DMS53 treated with DMSO at 0.1 percent for 48 hours (cell line): Measurements from ENCODE around the gene ADAM19.

Experiments used
- DNase-seq: peaks from one replicate; lab custom pipeline; 2025; ENCODE audit not compliant: unreplicated experiment; lab: John Stamatoyannopoulos, UW

The ADAM19 gene, protein sequence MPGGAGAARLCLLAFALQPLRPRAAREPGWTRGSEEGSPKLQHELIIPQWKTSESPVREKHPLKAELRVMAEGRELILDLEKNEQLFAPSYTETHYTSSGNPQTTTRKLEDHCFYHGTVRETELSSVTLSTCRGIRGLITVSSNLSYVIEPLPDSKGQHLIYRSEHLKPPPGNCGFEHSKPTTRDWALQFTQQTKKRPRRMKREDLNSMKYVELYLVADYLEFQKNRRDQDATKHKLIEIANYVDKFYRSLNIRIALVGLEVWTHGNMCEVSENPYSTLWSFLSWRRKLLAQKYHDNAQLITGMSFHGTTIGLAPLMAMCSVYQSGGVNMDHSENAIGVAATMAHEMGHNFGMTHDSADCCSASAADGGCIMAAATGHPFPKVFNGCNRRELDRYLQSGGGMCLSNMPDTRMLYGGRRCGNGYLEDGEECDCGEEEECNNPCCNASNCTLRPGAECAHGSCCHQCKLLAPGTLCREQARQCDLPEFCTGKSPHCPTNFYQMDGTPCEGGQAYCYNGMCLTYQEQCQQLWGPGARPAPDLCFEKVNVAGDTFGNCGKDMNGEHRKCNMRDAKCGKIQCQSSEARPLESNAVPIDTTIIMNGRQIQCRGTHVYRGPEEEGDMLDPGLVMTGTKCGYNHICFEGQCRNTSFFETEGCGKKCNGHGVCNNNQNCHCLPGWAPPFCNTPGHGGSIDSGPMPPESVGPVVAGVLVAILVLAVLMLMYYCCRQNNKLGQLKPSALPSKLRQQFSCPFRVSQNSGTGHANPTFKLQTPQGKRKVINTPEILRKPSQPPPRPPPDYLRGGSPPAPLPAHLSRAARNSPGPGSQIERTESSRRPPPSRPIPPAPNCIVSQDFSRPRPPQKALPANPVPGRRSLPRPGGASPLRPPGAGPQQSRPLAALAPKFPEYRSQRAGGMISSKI

DNA sequence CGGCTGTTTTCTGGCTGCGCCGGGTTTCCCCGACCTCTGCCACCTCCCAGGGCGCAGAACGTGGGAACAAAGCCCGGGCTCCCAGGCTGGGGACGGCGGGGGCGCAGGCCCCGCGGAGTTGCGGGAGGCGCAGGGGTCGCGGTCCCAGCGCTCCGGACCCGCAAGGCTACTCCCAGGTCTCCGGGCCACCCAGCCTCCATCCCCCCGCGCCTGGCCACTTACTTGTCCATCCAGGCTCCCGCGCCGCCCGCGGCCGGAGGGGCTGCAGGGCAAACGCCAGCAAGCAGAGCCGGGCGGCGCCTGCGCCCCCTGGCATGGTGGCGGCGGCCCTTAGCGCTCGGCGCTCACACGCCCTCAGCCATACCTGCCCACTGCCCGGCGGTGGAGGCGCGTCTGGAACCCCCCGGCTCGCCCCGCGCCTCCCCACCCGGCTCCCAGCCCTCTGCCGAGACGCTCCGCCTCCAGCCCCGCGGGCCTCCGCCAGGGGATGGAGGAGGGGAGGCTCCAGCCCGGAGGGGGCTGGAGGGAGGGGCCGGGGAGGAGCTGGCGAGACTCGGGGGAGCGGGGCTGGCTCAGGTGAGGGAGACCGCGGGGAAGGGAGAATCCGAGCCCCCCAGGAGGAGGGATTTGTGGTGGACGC lies at the start of gene ADAM19:
Gene ADAM19 (minus strand): TSS at position 395 of the 640 bp plus-strand sequence. CDS start 79 bp downstream, at position 316.
- no peak for DNase-seq

DNA sequence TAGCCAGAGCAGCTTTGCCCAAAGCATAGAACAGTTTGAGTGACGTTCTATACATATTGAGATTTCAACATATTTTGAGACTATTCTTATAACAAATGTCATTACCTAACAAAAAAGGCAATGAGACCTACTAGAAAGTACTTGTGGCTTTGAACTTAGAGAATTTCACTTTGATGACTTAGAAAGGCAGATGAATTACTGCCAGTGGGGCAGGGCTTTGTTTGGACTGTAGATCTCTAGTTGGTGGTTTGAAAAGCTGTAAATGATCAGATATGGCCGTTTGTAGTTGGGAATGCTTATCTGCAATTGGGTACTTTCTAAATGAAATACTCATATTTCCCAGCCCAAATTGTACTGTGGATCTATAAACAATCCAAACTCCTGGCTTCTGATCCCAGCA lies 48.6 kb upstream of the ADAM19 start:
- no peak for DNase-seq

DNA sequence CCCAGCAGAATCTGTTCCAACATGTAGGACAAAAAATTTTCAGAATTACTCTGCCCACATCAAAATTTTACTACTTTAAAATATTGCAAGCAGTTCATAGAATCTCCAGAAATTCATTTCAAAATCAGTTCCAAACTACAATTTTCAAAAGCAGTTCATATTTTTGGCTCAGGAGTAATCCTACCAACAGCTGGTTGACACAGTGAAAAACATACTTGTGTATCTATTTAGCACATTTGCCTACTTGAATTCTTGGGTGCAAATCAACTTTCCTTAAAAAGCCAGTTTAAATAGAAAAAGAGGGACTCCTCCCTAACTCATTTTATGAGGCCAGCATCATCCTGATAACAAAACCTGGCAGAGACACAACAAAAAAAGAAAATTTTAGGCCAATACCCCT lies 45.2 kb upstream of the ADAM19 start:
- DNase-seq = no peak

DNA sequence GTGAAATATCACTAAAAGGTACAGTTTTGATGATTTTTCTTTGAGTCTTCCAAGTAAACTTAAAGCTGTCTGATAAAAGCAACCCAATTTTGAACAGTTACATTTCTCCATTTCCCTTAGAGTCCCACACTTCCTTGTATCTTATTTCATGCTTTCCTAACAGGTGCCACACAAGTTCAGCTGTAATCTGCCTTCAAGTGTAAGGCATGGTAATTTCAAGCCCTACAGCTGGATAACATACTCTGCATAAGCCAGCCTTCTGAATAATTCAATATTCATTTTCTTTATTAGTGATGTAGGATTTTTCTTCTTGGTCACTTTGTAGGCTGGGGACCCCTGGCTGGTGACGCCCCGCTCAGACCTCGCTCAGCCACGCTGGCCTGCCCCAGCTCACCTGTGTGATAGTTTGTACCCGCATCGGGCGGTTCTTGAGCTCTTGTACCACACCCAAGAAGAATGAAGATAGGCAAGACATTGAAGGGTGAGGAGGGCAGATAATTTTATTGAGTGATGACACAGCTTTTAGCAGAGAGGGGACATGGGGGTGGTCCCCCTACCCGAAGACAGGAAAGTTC lies 42.7 kb upstream of the ADAM19 start:
- no peak for DNase-seq

DNA sequence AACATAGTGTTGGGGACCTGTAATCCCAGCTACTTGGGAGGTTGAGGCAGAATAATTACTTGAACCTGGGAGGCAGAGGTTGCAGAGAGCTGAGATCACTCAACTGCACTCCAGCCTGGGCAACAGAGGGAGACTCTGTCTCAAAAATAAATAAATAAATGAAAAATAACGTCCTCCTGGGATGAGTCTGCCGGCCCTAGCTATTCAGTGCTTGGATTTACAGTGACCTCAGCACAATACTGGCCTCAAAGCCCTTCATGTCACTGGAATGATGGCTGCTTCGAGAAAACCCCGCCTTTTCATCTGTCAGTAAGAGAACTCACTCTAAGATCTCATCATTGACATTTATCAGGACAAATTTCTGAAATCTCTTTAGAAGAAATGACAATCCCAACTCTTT lies 41.2 kb upstream of the ADAM19 start:
- DNase-seq = no peak

DNA sequence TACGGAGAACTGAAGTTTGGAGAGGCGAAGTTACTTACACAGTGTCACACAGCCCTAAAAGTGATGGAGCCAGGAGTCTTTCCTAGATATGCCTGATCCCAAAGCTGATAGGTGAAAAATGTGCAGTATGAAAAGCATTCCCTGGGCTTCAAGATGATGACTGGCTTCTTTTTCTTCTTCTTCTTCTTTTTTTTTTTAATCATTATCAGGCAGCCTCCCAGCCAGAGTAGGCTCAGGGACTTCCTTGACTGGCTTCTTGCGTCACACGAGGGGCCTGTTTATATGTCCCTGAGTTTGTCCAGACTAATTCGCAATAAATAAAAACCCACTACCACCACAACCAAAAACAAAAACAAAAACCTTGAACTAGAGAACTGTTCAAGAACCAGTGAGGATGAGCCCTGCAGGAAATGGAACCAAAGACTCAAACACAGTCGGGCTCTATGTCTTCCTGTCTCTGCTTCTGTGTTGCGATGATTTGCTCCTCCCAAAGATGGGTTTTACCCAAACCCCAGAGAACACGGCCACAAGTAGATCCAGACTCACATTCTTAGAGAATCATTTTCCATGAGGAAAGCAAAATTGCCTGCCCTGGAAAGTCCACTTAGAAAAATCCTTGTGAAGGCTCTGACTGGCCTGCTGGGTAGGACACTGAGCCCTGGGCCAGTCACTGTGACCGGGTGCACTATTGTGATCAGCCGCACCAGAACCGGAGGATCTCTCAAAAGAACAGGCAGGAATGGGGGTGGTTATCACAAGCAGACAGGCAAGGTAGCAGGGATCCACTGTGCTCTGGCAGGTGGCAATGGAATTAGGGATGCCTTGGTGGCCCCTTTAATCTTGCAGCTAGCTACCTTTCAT lies 38.0 kb upstream of the ADAM19 start:
- DNase-seq = no peak

DNA sequence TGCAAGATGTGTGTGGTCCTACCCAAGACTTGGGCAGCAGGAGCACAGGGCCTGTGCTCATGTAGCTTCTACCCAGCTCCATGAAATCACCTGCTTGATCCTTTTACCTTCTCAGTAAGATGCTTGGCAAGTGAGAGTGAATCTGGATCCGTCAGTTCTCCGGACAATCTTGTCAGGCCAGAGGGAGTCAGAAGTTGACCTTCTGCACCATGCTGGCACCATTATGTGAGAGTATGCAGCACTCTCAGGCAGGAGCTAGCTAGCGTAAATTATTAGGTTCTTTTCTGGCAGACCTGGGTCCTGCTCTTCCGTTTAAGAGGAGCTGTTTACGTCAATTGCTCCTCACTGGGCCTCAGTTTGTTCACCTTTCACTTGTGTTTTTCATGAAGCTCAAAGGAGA lies 37.0 kb upstream of the ADAM19 start:
- DNase-seq = no peak

DNA sequence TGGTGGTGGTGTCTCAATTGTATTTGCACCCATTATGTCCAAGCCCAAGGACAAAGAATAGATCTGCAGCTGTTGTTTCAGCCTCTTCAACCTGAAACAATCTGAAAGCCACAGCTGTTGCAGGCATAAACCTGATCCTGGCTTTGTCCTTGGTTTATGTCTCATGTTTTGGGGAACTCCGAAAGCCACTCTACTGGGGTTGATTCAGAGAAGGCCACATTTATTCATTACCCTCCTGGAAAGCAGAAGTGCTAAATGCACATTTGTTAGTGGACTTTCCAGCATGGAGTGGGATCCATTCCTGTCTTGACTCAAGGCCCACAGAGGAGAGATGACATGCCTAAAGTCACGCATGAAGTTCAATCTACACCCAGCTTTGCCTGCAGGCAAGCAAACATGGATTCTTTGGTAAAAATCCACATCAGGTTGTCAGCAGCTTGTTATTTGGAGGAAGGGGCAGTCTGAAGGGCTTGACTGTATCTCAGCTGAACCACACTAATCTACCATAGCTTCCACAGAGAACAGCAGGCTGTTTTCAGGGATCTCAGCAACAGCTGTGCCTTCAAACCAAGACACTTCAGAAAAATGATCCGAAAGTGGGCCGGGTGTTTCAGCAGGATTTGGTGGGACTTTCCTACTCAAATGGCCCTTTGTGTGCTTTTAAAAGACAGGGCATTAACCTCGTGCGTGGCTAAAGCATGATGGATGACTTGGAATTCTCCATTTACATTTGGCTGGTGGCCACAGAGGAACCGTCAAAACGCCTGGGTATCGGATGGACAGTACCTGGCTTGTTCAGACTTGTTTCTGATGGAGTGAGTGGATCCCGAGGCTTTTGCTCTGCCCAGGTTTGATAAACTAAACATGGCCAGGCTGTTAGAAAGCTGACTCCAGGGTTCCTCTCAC lies 36.2 kb upstream of the ADAM19 start:
- DNase-seq = no peak

DNA sequence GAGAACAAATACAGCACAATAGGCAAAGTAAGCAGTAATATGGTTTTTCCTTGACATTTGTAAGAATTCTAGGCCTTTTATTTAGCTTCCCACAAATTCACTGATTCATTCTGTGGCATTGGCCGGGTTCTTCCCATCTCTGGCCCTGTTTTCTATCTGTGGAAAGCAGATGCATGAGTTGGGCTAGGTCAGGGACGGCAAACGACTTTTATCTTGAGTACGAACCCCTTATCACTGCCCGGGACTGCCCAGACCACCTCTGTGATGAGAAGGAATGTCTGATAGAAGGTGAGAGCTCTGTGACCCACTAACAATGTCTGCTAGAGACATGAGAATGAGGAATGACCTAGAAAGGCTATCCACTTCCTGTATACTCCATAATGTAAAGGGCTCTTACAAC lies 35.4 kb upstream of the ADAM19 start:
- DNase-seq = no peak

DNA sequence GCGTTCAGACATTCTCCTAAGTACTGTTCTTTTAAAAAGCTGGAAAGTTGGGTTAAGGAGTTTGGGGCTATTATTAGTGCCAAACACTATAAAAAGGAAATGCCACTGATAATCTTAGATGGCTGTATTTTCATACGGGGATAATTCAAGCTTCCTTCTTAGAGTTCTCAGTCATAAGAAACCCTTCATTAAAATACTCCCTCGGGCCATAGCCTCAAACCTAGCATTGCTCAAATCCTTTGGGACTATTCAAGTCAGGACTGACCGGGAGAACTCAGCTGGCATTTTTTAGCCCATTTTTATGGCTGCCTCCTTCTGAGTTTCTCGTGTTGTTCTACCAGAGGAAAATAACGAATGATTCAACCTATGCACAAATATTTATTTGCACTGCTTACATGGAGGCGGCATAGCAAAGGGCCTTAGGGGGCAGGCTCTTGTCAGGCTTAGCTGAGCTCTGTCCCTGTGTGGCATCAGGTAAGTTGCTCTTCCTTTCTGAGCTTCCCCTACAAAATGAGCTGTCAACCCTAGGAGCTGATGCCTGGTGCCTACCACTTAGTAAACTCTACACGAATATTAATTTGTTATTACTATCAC lies 33.5 kb upstream of the ADAM19 start:
- no peak for DNase-seq

DNA sequence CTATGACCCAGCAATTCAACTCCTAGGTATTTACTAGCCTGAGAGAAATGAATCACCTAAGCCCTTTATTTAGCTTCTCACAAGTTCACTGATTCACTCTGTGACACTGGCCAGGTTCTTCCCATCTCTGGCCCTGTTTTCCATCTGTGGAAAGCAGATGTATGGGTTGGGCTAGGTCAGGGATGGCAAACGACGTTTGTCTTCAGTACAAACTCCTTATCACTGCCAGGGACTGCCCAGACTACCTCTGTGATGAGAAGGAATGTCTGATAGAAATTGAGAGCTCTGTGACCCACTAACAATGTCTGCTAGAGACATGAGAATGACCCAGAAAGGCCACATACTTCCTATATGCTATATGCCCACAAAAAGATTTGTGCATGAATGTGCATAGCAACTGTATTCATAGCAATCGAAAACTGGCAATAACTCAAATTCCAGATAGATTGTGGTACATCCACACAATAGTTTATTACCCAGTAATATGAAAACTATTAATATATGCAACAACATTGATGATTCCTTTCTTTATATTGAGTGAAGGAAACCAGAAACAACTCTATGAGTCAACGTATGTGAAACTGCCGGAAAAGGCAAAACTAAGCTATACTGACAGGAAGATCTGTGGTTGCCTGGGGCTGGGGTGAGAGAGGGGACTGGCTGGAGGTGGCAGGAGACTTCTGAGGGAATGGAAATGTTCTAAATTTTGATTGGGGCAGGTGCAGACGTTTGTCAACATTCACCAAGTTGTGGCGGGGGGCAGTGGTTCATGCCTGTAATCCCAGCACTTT lies 32.0 kb upstream of the ADAM19 start:
- no peak for DNase-seq

DNA sequence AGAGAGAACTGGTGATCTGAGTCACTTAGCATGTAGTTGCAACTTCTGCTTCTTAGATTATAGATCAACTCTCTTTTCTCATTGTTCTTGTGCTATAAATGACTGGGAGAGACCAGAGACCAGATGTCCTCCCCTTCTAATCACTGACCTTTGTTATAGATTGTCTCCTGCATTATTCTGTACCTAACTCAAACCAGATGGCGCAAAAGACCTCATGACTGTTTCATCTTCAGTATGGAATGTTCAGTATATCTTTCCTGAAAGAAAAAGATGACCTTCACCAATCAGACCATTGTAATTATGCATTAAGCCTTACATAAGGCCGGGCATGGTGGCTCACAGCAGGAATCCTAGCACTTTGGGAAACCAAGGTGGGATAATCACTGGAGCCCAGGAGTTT lies 30.5 kb upstream of the ADAM19 start:
- no peak for DNase-seq

DNA sequence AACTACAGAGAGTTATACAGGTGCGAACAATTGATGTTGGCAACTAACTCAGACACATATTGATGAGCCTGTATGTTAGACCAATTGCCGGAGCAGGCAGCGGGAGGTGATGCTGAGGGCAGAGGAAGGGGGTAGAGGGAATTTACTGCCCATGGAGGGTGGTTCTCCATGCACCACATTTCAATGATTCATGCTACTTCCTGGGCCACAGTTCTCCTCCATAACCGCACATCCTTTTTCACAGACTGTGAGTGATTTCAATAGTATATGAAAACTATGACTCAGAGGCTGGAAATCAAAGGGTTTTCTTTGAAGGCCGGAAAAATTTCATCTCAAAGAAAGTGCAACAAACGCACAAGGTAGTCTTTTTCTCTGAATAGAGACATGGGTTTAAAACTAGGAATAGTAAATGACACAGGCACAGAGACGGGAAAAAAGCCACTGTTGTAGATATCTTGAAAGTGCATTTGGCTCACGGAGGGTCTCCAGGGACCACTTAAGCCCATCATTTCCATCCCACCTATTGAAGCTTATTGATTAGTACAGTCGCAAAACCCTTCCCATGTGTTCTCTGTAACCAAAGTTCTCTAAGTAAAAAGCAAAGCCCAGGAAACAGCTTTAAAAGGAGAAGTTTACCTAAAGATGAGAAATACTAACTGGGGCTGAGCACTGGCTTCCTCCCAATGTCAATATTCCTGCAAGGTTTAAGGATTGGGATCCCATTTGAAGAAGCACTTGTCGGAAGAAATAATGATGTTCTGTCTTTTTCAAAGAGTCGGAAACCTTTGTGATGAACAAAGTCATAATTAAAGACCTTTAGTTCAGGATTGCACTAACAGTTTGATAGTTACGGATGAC lies 28.0 kb upstream of the ADAM19 start:
- no peak for DNase-seq

DNA sequence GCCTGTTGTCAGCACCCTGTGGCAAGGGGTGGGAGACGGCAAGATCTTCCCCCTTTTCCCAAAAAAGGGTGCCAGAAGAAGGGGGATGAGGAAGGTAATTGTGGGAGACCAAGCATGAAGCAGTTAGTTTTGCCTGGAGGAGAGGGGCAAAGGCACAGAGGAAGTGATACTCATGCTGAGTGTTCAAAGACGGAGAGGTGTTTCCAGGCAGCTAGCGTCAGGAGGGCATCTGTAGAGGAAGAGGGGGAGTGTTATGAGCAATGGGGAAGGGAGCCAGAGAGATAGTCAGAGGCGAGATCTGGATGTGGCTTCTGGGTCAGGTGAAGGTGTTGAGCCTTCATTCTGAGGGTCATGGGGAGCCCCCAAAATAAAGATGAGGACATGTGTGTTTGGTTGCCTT lies 26.9 kb upstream of the ADAM19 start:
- DNase-seq = no peak

DNA sequence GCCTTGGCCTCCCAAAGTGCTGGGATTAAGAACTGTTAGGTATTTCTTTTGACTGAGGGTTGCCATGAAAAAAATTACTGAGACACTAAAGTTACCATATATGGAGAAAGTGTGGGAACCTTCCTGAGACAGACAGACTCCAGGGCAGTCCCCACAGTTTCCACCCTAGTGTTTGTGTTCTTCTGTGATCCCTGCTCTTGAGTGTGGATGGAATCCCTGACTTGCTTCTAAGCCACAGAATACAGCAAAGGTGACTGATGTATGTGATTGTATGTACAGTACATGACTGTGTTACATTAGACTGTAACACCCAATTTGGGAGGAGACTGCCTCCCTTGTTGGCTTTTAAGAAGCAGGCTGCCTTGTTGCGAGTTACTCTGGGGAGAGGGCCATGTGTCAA lies 24.7 kb upstream of the ADAM19 start:
- no peak for DNase-seq

DNA sequence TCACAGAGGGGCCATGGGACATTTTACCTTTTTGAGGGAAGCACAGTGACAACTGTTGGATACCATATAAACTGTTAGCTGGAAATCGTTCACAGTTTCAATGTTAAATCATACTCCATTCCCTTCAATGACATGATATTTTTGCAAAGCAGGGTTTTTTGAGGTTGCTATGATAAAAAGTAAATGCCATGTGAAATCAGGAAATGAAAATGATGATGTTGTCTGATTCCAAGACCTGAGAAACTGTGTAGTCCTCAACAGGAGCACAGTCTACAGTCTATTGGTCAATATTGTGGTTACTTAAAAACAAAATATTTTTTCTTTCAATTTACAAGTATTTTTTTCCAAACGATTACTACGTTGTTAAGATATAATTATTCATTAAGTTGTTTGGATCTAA lies 24.0 kb upstream of the ADAM19 start:
- no peak for DNase-seq

DNA sequence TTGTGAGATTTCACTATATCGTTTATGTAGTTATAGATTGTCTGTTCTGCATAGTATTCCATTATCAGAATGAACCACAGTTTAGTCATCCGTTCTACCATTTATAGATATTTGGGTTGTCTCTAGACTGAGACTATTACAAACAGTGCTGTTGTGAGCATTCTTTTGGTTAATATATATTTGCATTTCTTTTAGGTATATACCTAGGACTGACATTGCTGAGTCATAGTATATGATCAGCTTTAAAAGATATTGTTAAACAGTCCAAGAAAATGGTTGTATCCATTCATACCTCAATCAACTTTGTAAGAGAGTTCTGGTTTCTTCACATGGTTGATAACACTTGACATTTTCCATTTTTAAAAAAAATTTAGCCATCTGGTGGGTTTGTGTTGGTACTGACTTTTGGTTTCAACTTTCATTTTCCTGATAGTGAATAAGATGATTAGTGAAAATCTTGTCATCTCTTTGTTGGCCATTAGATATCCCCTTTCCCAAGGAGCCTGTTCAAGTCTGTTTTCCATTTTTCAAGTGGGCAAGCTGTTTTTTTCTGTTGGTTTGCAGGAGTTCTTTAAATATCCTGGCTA lies 22.9 kb upstream of the ADAM19 start:
- no peak for DNase-seq
